ENCODE results near the gene REG3A. TPM values are rescaled to one million over a fixed set of nuclear protein-coding genes. Genes with fewer than 3 reads are reported as not detected.

The REG3A gene
- total RNA-seq, 3 donors from 2014 or later = not detected

- Histone ChIP-seq H3K27ac (no peak overlapping the region), H3K9me3 (peaks cover 0 to 4% of the 10 kb centered on the region in 2 donors), H3K36me3 (no peaks in the 10 kb centered on the region), H3K27me3 (no peaks in the 10 kb centered on the region), H3K4me3 (no peak overlapping the region), H3K4me1 (no peaks in the 10 kb centered on the region)
- DNase-seq (ENCODE audit: low spot score in 2 of 2) = no peak
- intact Hi-C loops (cut with DNase I; ENCODE audit: low total_unique reads) = no loop called here
- TF ChIP-seq POLR2AphosphoS5 (IDR thresholded peaks at IDR 0.05) (no peak), POLR2A (IDR thresholded peaks at IDR 0.05) (no peak), CTCF (IDR thresholded peaks at IDR 0.05) (no peak)
Measured at GRCh38 chr2:79112269-79112668, 47.3 kb downstream of the REG3A start.

Other genes with a start within 250 kb of the REG3A start
- gene REG3G, start 134.1 kb downstream of the REG3A start, total RNA-seq = not detected
- not detected for gene REG1B, start 71.8 kb downstream of the REG3A start, total RNA-seq
- gene REG1A, start 39.3 kb downstream of the REG3A start, total RNA-seq = not detected